ENCODE results near the gene CNTD1.

CNTD1 gene

DNA sequence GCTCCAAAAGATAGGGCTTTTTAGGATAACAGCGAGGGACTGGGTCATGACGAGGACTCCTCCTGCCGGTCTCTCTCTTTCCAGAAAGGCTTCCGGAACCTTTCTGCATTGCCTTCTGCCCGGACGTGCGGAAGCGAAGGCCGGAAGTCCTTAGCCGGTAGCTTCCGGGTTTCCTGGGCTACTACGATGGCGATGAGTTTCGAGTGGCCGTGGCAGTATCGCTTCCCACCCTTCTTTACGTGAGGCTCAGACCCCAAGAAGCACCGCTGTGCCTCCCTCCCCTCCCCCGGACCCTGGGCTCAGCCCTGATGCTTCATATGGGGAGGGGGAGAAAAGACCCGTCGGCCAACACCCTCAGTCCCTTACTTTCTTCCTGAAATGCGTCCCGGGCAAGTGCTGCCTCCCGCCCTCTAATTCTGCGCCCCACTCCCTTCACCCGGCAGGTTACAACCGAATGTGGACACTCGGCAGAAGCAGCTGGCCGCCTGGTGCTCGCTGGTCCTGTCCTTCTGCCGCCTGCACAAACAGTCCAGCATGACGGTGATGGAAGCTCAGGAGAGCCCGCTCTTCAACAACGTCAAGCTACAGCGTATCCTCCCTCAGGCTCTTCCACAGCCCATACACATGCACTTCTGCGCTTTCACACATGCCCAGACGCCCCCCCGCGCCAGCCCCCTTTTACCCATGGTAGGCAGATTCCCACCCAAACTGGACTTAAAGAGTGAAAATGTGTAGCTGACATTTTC, 25.2 kb upstream of the CNTD1 start, which contains the start of gene VPS25:
Gene VPS25, plus strand, starts transcription at position 160 of the 746 bp plus-strand sequence. Its CDS starts 27 bp downstream, at position 187.
- TF ChIP-seq, protein P1, sequence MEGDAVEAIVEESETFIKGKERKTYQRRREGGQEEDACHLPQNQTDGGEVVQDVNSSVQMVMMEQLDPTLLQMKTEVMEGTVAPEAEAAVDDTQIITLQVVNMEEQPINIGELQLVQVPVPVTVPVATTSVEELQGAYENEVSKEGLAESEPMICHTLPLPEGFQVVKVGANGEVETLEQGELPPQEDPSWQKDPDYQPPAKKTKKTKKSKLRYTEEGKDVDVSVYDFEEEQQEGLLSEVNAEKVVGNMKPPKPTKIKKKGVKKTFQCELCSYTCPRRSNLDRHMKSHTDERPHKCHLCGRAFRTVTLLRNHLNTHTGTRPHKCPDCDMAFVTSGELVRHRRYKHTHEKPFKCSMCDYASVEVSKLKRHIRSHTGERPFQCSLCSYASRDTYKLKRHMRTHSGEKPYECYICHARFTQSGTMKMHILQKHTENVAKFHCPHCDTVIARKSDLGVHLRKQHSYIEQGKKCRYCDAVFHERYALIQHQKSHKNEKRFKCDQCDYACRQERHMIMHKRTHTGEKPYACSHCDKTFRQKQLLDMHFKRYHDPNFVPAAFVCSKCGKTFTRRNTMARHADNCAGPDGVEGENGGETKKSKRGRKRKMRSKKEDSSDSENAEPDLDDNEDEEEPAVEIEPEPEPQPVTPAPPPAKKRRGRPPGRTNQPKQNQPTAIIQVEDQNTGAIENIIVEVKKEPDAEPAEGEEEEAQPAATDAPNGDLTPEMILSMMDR (IDR thresholded peaks at IDR 0.05; ENCODE audit: low read depth, low read length, missing control alignments), result no peak
- peak; percentile 60 for DNase-seq (ENCODE audit: low read depth)
- H3K4me3 ChIP-seq (ENCODE audit: low read depth, low read length), result peak within 1 kb of the TSS; percentile 93

DNA sequence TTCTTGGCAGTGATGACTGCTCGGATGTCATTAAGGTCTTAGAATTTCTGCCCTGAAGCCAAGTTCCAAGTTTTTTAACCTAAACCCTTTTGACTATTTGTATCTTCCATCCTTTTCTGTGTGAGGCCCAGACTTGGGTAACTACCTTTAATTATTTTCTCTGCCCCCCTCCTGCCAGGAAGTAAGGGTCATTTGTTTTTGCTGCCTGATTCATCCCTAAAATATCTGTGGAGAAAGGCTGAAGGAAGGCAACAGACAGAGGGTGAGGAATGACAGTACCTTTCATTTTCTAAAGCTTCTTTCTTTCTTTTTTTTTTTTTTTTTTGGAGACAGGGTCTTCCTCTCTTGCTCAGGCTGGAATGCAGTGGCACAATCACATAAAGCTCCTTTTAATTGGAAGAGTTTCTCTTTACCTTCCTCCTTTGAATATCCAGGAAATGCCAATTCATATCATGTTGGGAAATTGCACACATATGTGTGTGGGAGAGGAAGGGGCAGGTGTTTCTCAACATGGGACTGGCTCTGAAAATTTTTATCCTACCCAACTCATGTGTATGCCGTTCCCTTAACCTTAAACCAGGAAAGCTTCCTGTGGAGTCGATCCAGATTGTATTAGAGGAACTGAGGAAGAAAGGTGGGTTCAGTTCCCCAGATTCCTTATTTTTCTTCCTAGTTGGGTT, 24.5 kb upstream of the CNTD1 start:
- DNase-seq (ENCODE audit: low read depth), result no peak
- TF ChIP-seq, protein P1 (IDR thresholded peaks at IDR 0.05; ENCODE audit: low read depth, low read length, missing control alignments), result no peak
- H3K4me3 ChIP-seq (ENCODE audit: low read depth, low read length), result peak overlapping the region; percentile 93

DNA sequence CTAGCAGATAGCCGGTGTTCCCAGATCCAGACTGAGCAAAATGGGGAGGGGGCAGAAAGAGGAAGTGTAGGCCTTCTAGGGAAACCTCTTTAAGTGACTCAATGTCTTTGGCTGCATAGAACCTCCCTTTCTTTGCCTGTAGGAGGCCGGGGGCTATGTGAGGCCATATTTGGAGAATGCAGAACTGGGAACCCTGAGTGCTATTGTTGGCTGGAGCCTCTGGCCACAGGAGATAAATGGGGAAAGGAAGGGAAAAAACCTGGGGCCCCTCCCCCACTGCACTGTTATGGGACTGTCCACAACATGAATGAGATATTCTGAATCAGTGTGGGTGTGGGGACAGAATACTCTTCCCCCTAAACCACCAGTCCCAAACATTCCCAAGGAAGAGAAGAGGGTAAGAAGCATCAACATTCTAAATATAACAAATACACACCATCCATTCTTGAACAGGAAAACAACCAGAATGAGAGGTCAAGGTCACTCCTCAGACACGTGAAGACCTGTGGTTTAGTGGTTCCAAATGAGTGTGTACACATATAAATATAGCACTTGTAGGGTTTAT, 23.0 kb upstream of the CNTD1 start:
- DNase-seq (ENCODE audit: low read depth), result no peak
- no peak overlapping the region for H3K4me3 ChIP-seq (ENCODE audit: low read depth, low read length)
- TF ChIP-seq, protein P1 (IDR thresholded peaks at IDR 0.05; ENCODE audit: low read depth, low read length, missing control alignments), result peak; percentile 8

DNA sequence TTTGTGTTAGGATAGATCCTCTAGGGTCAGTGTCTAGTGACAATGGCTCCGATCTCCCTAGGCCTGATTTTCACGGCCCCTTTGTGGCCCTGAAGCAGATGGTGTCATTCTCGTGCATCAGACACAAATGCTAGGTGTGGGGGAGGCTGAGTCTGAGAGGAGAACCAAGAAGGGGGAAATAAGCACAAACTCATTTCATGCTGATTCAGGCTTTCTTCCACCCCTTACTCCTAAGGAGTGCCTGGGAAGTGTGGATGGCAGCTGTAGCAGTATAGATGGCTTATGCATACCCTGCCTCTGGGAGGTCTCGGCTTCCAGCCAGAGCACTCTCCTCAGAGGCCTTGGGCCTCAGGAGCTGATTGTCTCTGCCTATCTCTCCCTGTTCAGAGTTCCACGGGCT, 20.1 kb upstream of the CNTD1 start:
- DNase-seq (ENCODE audit: low read depth), result no peak
- H3K4me3 ChIP-seq (ENCODE audit: low read depth, low read length), result no peak overlapping the region
- TF ChIP-seq, protein P1 (IDR thresholded peaks at IDR 0.05; ENCODE audit: low read depth, low read length, missing control alignments), result no peak

DNA sequence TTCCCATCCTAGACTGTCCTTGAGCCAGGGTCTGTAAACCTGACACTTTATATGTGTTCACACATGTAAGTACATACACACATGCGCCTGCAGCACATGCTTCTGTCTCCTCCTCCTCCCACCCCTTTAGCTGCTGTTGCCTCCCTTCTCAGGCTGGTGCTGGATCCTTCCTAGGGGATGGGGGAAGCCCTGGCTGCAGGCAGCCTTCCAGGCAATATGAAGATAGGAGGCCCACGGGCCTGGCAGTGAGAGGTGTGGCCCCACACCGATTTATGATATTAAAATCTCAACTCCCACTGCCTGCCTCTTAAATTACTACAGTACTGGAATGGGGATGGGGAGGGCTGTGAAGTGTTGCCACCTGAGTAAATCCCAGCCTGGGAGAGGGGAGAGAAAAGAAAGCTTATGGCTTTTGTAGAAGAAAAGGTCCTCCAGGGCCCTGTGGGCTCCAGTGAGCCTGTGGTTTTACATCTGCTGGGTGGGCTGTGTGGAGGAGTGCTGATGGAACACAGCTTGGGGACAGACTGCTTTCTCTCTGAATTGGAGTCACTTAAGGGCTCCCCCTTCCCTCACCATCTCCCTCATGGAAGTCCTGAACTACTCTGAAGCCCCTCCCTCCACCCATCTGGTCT, 19.2 kb upstream of the CNTD1 start:
- TF ChIP-seq, protein P1 (IDR thresholded peaks at IDR 0.05; ENCODE audit: low read depth, low read length, missing control alignments), result no peak
- no peak for DNase-seq (ENCODE audit: low read depth)
- H3K4me3 ChIP-seq (ENCODE audit: low read depth, low read length), result no peak overlapping the region

DNA sequence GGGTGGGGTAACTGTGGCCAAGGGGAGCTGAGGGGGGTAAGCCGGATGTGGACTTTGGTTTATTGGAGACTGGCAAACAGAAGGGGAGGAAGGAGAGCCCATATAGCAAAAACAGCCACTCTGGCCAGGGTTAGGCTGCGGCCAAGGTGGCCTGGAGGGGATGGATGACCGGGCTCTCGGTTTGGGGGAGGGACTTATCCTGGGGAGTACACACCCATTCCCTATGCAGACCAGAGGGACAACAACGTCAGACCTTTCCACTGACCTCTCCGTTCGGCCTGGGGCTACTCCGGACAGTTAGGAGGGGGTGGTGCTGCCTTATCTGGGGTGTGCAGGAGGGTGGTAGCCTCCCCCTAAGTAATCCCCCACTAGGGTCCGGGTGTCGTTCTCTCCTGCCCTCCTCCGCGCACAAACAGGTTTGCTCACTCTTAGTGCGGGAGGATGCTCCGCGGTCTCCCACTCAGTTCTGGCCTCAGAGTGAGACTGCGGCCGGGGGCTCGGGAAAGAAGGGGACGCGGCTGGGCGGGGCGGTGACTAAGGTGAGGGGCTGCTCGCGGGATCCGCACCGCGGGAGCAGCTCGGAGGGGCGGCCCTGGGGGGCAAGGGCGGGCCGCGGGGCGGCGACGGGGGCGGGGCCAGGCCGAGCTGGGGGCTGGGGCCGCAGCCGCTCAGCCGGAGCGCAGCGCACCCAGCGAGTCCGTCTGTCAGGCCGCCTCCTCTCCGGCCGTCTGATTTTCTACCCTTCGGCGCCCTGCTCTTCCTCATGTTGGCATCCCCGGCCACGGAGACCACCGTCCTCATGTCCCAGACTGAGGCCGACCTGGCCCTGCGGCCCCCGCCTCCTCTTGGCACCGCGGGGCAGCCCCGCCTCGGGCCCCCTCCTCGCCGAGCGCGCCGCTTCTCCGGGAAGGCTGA, 18.5 kb upstream of the CNTD1 start, which contains the start of gene WNK4:
Gene WNK4, plus strand, starts transcription at position 675 of the 915 bp plus-strand sequence. Its CDS starts 89 bp downstream, at position 764.
- DNase-seq (ENCODE audit: low read depth), result no peak
- TF ChIP-seq, protein P1 (IDR thresholded peaks at IDR 0.05; ENCODE audit: low read depth, low read length, missing control alignments), result no peak
- no peak within 1 kb of the TSS for H3K4me3 ChIP-seq (ENCODE audit: low read depth, low read length)
